Liver (tissue), 9 donors: Measurements from ENCODE around the gene GLS. TPM values are rescaled to one million over a fixed set of nuclear protein-coding genes. Genes with fewer than 3 reads are reported as not detected.

Source experiments
- DNase-seq: peaks from one replicate; pipeline ENCODE4 v3.0.0-alpha.2; 2017; ENCODE audit warnings: low spot score
- H3K27ac ChIP-seq, 2 donors: one replicate each; pipeline ENCODE4 v1.7.0; 2013; ENCODE audit warnings: inconsistent platforms in 2 of 2, low read length in 2 of 2, control low read depth in 1 of 2, low read depth in 1 of 2, mild to moderate bottlenecking in 1 of 2
- H3K27me3 ChIP-seq, 4 donors: one replicate each; pipeline versions ENCODE4 v1.6.1 to v1.7.0; 2013; ENCODE audit warnings: low read length in 3 of 4, inconsistent platforms in 1 of 4, mild to moderate bottlenecking in 1 of 4, moderate library complexity in 1 of 4; ENCODE audit not compliant: control insufficient read depth in 4 of 4, insufficient read depth in 4 of 4
- H3K36me3 ChIP-seq, 4 donors: one replicate each; pipeline versions ENCODE4 v1.6.1 to v1.7.0; 2013; ENCODE audit warnings: low read length in 3 of 4, mild to moderate bottlenecking in 3 of 4, low read depth in 1 of 4, moderate library complexity in 1 of 4; ENCODE audit not compliant: control insufficient read depth in 4 of 4, insufficient read depth in 3 of 4
- H3K4me1 ChIP-seq, 4 donors: one replicate each; pipeline versions ENCODE4 v1.6.1 to v1.7.0; 2013; ENCODE audit warnings: low read length in 3 of 4, mild to moderate bottlenecking in 3 of 4, moderate library complexity in 1 of 4; ENCODE audit not compliant: control insufficient read depth in 4 of 4, insufficient read depth in 4 of 4
- H3K4me3 ChIP-seq, 3 donors: one replicate each; pipeline versions ENCODE4 v1.6.1 to v1.7.0; 2013; ENCODE audit warnings: low read length in 3 of 3, control low read depth in 1 of 3, low read depth in 1 of 3, mild to moderate bottlenecking in 1 of 3
- H3K9ac ChIP-seq, 2 donors: one replicate each; pipeline ENCODE4 v1.7.0; 2013; ENCODE audit warnings: low read length in 2 of 2, mild to moderate bottlenecking in 2 of 2, moderate library complexity in 2 of 2, control low read depth in 1 of 2, low read depth in 1 of 2
- H3K9me3 ChIP-seq, 4 donors: one replicate each; pipeline versions ENCODE4 v1.6.1 to v1.7.0; 2013; ENCODE audit warnings: low read length in 3 of 4; ENCODE audit not compliant: control insufficient read depth in 4 of 4
- EGR1 ChIP-seq, 2 donors: IDR thresholded peaks; 2 replicates each; pipeline ENCODE4 v1.6.1; 2016 to 2018; ENCODE audit warnings: antibody characterized with exemption in 2 of 2, low read depth in 2 of 2
- FOXA1 ChIP-seq: IDR thresholded peaks from 2 replicates; pipeline ENCODE4 v1.6.1; 2016; ENCODE audit warnings: antibody characterized with exemption
- FOXA2 ChIP-seq: IDR thresholded peaks from 2 replicates; pipeline ENCODE4 v1.6.1; 2016; ENCODE audit warnings: antibody characterized with exemption
- GABPA ChIP-seq, 2 donors: IDR thresholded peaks in 1 of 2; conservative IDR thresholded peaks in 1 of 2; 2 replicates each; pipeline ENCODE4 v1.6.1; 2016; ENCODE audit warnings: antibody characterized with exemption in 2 of 2, mild to moderate bottlenecking in 1 of 2, moderate library complexity in 1 of 2
- HNF4A ChIP-seq, 2 donors: conservative IDR thresholded peaks; 2 replicates each; pipeline ENCODE4 v1.6.1; 2016; ENCODE audit warnings: antibody characterized with exemption in 2 of 2, mild to moderate bottlenecking in 2 of 2
- HNF4G ChIP-seq: IDR thresholded peaks from 2 replicates; pipeline ENCODE4 v1.6.1; 2016; ENCODE audit warnings: antibody characterized with exemption
- JUND ChIP-seq, 2 donors: IDR thresholded peaks; 2 replicates each; pipeline ENCODE4 v1.6.1; 2016; ENCODE audit warnings: antibody characterized with exemption in 2 of 2
- NR2F2 ChIP-seq: IDR thresholded peaks from 2 replicates; pipeline ENCODE4 v1.6.1; 2016; ENCODE audit warnings: antibody characterized with exemption
- RAD21 ChIP-seq, 2 donors: IDR thresholded peaks; 2 replicates each; pipeline ENCODE4 v1.6.1; 2016; ENCODE audit warnings: antibody characterized with exemption in 2 of 2, mild to moderate bottlenecking in 2 of 2
- RXRA ChIP-seq, 2 donors: IDR thresholded peaks; 2 replicates each; pipeline ENCODE4 v1.6.1; 2017 to 2018; ENCODE audit warnings: antibody characterized with exemption in 2 of 2, mild to moderate bottlenecking in 1 of 2
- SP1 ChIP-seq: IDR thresholded peaks from 2 replicates; pipeline ENCODE4 v1.6.1; 2018; ENCODE audit warnings: antibody characterized with exemption, mild to moderate bottlenecking
- WGBS: extraction: QIAGEN DNeasy Blood & Tissue Kit; methylation state at CpG from one replicate; pipeline ENCODE4 v1.1.7; 2013; 5-methylcytosine and 5-hydroxymethylcytosine counted together
- polyA plus RNA-seq, 2 donors: library from polyadenylated mRNA; stranded (reverse) in 1 of 2; unstranded in 1 of 2; fragments of 200-250 nt in 1 of 2; fragments of >200 nt in 1 of 2; fragmentation: Nextera tagmentation in 1 of 2; extraction: Ambion mirVana in 1 of 2; gene quantifications; one replicate each; pipeline versions ENCODE4 v1.2.1 to v1.2.3, GENCODE V29; 2013 to 2015
- total RNA-seq, 2 donors: library from RNA; depleted of rRNA; stranded (reverse); fragments of >200 nt; gene quantifications; one replicate each; pipeline ENCODE4 v1.2.3, GENCODE V29; 2014
- TF ChIP-seq, protein P1 (sequence below): IDR thresholded peaks from 2 replicates; pipeline ENCODE4 v1.6.1; 2016; ENCODE audit warnings: antibody characterized with exemption
- TF ChIP-seq, protein P2 (sequence below): fragments of 150-350 bp; IDR thresholded peaks from 2 replicates; pipeline ENCODE4 v1.5.1; 2017; ENCODE audit warnings: improper control_type of control experiment, low read depth, low read length; ENCODE audit not compliant: missing input control
- TF ChIP-seq, protein P3 (sequence below): IDR thresholded peaks from 2 replicates; pipeline ENCODE4 v1.6.1; 2016; ENCODE audit warnings: antibody characterized with exemption, mild to moderate bottlenecking
- TF ChIP-seq, protein P4 (sequence below): IDR thresholded peaks from 2 replicates; pipeline ENCODE4 v1.6.1; 2016; ENCODE audit warnings: antibody characterized with exemption
- TF ChIP-seq, protein P5 (sequence below): IDR thresholded peaks from 2 replicates; pipeline ENCODE4 v1.6.1; 2016; ENCODE audit warnings: antibody characterized with exemption
- donor health status: healthy.
- donor health status: healthy.
- donor health status: healthy.
- donor health status: healthy.
- donor health status: healthy.

The GLS gene
- total and polyA plus RNA-seq, 4 donors: 4.3 to 38.6 (median 16.5) TPM

DNA sequence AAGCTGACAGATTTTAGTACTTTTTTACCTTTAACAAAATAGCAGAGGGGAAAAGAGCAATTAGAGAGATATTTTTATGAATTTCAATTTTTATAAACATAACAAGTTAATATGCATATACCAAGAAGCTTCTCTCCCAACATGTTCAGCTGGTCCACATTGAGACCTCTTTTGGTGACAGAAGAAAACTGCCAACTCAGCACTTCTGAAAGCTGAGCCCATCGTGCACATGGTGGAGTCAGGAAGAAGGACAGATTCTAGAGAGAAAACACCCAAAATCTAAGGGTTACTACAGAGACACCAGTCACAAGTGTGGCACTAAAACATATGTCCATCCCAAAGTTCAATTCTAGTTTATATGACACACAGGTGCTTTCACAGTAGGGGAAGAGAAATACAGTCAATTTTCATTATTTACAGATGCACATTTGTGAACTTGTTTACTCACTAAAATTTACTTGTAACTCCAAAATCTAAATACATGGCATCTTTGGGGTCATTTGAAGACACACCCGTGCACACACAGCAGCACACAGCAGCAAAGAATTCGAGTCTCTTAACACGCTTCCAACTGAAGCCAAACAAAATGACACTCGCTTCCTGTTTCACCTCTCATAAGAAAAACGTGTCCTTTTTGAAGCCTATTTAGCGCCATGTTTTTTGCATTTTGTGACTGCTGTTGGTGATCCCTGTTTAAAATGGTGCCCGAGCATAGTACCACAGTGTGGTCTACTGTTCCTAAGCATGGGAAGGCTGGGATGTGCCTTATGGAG lies 101.8 kb downstream of the GLS start:
- peaks cover 14 to 99% (median 83%) of the 10 kb centered on the region in 4 donors for H3K36me3 ChIP-seq
- no peak overlapping the region for H3K4me3 ChIP-seq
- TF ChIP-seq FOXA2 (no peak), NR2F2 (no peak), GABPA (IDR thresholded peaks at IDR 0.05 in 1 of 2, conservative IDR thresholded peaks at IDR 0.05 in 1 of 2) (no peak), RXRA (IDR thresholded peaks at IDR 0.05) (no peak), FOXA1 (no peak), SP1 (no peak), RAD21 (IDR thresholded peaks at IDR 0.05) (no peak), HNF4G (no peak), JUND (IDR thresholded peaks at IDR 0.05) (no peak), EGR1 (IDR thresholded peaks at IDR 0.05; ENCODE audit: low read depth in 2 of 2) (no peak), HNF4A (conservative IDR thresholded peaks at IDR 0.05) (no peak)
- TF ChIP-seq, protein P1, sequence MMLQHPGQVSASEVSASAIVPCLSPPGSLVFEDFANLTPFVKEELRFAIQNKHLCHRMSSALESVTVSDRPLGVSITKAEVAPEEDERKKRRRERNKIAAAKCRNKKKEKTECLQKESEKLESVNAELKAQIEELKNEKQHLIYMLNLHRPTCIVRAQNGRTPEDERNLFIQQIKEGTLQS: no peak
- TF ChIP-seq, protein P2, sequence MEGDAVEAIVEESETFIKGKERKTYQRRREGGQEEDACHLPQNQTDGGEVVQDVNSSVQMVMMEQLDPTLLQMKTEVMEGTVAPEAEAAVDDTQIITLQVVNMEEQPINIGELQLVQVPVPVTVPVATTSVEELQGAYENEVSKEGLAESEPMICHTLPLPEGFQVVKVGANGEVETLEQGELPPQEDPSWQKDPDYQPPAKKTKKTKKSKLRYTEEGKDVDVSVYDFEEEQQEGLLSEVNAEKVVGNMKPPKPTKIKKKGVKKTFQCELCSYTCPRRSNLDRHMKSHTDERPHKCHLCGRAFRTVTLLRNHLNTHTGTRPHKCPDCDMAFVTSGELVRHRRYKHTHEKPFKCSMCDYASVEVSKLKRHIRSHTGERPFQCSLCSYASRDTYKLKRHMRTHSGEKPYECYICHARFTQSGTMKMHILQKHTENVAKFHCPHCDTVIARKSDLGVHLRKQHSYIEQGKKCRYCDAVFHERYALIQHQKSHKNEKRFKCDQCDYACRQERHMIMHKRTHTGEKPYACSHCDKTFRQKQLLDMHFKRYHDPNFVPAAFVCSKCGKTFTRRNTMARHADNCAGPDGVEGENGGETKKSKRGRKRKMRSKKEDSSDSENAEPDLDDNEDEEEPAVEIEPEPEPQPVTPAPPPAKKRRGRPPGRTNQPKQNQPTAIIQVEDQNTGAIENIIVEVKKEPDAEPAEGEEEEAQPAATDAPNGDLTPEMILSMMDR: no peak
- TF ChIP-seq, protein P3, sequence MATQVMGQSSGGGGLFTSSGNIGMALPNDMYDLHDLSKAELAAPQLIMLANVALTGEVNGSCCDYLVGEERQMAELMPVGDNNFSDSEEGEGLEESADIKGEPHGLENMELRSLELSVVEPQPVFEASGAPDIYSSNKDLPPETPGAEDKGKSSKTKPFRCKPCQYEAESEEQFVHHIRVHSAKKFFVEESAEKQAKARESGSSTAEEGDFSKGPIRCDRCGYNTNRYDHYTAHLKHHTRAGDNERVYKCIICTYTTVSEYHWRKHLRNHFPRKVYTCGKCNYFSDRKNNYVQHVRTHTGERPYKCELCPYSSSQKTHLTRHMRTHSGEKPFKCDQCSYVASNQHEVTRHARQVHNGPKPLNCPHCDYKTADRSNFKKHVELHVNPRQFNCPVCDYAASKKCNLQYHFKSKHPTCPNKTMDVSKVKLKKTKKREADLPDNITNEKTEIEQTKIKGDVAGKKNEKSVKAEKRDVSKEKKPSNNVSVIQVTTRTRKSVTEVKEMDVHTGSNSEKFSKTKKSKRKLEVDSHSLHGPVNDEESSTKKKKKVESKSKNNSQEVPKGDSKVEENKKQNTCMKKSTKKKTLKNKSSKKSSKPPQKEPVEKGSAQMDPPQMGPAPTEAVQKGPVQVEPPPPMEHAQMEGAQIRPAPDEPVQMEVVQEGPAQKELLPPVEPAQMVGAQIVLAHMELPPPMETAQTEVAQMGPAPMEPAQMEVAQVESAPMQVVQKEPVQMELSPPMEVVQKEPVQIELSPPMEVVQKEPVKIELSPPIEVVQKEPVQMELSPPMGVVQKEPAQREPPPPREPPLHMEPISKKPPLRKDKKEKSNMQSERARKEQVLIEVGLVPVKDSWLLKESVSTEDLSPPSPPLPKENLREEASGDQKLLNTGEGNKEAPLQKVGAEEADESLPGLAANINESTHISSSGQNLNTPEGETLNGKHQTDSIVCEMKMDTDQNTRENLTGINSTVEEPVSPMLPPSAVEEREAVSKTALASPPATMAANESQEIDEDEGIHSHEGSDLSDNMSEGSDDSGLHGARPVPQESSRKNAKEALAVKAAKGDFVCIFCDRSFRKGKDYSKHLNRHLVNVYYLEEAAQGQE: no peak
- TF ChIP-seq, protein P4, sequence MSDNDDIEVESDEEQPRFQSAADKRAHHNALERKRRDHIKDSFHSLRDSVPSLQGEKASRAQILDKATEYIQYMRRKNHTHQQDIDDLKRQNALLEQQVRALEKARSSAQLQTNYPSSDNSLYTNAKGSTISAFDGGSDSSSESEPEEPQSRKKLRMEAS: no peak
- no peak overlapping the region for H3K9ac ChIP-seq
- no peak for DNase-seq
- no peak overlapping the region for H3K27ac ChIP-seq
- 89% methylated on average over 8 of the region's 8 CpGs for WGBS
- H3K9me3 ChIP-seq: no peaks in the 10 kb centered on the region
- no peaks in the 10 kb centered on the region for H3K27me3 ChIP-seq
- H3K4me1 ChIP-seq: peaks cover 0 to 13% (median 5%) of the 10 kb centered on the region in 4 donors

DNA sequence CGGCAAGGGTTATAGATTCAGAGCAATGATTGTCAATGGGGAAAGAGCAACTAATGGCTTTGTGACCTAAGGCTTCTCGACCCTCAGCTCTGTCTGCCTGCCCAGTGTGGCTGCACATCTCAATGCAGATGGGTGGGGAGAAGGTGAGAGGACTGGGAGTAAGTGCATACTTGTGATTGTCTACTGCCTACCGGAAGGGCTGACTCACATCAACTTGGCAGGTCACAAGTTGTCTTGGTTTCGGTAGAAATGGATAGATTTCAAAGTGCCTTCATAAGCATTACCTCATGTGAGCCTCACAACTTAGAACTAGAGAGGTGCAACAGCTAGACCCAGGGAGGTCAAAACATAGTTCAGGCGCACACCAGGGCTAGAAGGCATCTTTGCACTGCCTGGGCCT lies 104.0 kb downstream of the GLS start:
- no peaks in the 10 kb centered on the region for H3K27me3 ChIP-seq
- H3K27ac ChIP-seq: no peak overlapping the region
- peaks cover 15 to 96% (median 77%) of the 10 kb centered on the region in 4 donors for H3K36me3 ChIP-seq
- no peaks in the 10 kb centered on the region for H3K9me3 ChIP-seq
- TF ChIP-seq, protein P5, sequence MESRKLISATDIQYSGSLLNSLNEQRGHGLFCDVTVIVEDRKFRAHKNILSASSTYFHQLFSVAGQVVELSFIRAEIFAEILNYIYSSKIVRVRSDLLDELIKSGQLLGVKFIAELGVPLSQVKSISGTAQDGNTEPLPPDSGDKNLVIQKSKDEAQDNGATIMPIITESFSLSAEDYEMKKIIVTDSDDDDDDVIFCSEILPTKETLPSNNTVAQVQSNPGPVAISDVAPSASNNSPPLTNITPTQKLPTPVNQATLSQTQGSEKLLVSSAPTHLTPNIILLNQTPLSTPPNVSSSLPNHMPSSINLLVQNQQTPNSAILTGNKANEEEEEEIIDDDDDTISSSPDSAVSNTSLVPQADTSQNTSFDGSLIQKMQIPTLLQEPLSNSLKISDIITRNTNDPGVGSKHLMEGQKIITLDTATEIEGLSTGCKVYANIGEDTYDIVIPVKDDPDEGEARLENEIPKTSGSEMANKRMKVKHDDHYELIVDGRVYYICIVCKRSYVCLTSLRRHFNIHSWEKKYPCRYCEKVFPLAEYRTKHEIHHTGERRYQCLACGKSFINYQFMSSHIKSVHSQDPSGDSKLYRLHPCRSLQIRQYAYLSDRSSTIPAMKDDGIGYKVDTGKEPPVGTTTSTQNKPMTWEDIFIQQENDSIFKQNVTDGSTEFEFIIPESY: no peak
- no peak for TF ChIP-seq SP1
- TF ChIP-seq, protein P3: no peak
- no peak for TF ChIP-seq HNF4A (conservative IDR thresholded peaks at IDR 0.05)
- TF ChIP-seq, protein P1: no peak
- no peak for TF ChIP-seq HNF4G
- H3K4me1 ChIP-seq: peaks cover 0 to 13% (median 5%) of the 10 kb centered on the region in 4 donors
- 95% methylated on average over 5 of the region's 5 CpGs for WGBS
- H3K4me3 ChIP-seq: no peak overlapping the region
- DNase-seq: no peak
- H3K9ac ChIP-seq: no peak overlapping the region
